ENCODE data around the gene SLC26A8.
"Not testable (repeated sequence)": the region's sequence is repeated elsewhere in the genome, so short reads cannot be mapped to it uniquely, and the experiment has no call there.

The SLC26A8 gene

DNA sequence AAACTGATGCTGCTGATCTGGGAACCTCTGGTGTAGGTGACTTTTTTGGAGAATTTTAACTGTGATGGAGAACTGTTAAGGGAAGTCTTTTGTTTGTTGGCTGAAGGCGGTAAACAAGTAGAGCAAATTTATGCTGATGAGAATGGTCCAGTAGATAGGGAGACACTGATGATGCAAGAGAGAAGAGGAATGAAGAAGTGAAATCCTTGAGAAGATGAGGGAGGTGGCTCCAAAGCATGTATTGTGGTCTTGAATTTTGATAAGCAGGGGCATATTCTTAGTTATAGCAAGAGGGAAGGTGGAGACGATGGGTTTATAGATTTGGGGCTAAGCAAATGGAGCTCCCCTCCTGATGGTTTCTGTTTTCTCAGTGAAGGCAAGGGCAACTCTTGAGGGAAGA is 25.1 kb upstream of the SLC26A8 start:
- DNase-seq, result no peak

- DNase-seq, result no peak
These were observed 18.3 kb upstream of the SLC26A8 start for GRCh38 chr6:36042618-36043260.

DNA sequence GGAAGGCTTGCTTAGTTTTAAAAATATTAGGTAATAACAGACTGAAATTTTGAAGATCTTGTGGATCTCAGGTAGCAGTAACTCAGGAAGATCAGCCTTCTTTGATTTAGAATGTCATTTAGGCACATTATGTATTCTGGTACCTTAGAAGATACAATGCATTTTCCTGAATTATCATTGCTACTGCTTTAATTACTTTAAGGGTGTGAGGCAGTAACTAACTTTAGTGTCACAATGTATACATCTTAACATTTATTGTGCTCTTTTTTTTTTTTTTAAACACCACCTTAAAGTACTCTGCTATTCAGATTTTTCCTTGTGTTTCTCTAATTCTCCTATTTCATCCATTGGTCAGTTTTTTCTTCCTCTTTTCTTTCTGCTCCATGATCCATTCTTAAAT is 16.5 kb upstream of the SLC26A8 start:
- no peak for DNase-seq

GRCh38 chr6:36039112-36039511 is 14.7 kb upstream of the SLC26A8 start:
- DNase-seq, result no peak

GRCh38 chr6:36038120-36038876 is 13.9 kb upstream of the SLC26A8 start:
- DNase-seq, result peak; percentile 40

GRCh38 chr6:36035225-36035624 is 10.8 kb upstream of the SLC26A8 start:
- no peak for DNase-seq

- no peak for DNase-seq
These were observed 10.0 kb upstream of the SLC26A8 start for GRCh38 chr6:36034441-36034840.

DNA sequence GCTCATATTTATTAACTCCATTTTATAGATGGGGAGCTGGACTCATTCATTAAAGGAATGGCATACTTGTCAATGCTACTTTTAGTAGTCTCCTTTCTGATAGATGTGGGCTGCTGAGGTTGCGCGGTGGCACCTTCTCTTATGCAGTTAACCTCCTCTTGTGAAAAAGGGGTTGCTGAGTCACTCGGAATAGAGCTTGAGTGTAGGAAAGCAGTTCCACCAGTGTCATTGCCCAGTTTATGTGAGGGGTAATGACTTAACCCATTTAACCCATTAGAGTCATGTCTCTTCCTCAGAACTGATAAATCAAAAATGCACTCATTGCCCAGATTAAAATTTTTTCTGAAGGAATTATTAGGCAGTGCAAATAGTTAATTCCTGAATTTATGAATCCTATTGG is 9.5 kb upstream of the SLC26A8 start:
- no peak for DNase-seq

DNA sequence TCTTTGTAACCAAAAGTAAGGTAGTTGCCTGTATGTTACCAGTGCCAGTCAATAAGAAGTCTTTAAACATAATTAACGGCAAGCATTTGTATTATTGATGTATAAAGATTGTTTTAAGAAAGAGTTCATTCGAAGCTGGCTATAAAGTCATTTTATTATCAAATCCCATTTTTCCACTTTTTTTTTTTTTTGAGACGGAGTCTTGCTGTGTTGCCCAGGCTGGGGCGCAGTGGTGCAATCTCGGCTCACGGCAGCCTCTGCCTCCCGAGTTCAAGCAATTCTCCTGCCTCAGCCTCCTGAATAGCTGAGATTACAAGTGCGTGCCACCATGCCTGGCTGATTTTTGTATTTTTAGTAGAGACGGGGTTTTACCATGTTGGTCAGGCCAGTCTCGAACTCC is 8.7 kb upstream of the SLC26A8 start:
- DNase-seq, result not testable (repeated sequence)

- DNase-seq, result no peak
These were observed 7.8 kb upstream of the SLC26A8 start for GRCh38 chr6:36032261-36032660.

- DNase-seq, result no peak
These were observed 5.0 kb upstream of the SLC26A8 start for GRCh38 chr6:36029464-36029863.

GRCh38 chr6:36028877-36029324 is 4.5 kb upstream of the SLC26A8 start:
- DNase-seq, result peak; percentile 64

DNA sequence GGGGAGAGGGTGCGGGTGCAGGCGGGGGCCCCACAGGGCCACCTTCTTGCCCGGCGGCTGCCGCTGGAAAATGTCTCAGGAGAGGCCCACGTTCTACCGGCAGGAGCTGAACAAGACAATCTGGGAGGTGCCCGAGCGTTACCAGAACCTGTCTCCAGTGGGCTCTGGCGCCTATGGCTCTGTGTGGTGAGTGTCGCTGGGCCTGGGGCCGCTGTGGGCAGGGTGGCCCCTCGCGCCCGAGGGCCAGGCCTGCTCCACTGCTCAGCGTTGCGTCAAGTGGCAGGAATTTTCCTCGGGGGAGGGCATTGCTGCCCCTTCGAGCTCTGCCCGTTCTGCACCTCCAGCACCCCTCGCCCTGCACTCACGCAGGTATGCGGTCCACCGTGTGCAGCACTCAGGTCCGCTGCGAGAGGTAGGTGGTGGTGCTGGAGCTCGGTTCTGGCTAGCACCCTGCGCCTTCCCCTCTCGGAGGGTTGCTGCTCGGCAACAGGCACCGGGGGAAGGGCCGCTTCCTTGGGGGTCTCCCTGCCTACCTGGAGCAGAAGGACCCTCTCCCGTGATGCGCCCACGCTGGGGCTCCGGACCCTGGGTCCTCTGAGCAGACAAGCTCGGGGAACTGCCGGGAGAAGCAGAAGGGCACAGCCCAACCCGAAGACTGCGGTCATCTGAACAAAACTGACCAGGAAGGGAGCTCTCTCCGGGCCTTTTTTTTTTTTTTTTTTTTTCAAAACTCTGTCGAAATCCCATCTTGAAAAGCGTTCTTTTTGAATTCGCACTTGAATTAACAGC is 3.8 kb upstream of the SLC26A8 start:
- peak; percentile 43 for DNase-seq

DNA sequence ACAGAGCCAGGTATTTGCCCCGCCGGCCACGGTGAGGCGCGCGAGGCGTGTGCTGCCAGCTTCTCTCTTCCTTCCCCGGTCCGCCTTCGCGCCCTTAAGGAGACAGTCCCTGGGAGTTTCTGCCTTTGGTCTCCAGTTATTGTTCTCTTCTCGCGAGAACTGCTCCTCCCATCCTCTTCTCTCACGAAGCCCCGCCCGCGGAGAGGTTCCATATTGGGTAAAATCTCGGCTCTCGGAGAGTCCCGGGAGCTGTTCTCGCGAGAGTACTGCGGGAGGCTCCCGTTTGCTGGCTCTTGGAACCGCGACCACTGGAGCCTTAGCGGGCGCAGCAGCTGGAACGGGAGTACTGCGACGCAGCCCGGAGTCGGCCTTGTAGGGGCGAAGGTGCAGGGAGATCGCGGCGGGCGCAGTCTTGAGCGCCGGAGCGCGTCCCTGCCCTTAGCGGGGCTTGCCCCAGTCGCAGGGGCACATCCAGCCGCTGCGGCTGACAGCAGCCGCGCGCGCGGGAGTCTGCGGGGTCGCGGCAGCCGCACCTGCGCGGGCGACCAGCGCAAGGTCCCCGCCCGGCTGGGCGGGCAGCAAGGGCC is 3.2 kb upstream of the SLC26A8 start, which contains the start of gene MAPK14:
Gene MAPK14 (plus strand): TSS at position 308 of the 587 bp plus-strand sequence. CDS start 350 bp downstream, outside the sequence.
- peak; percentile 99 for DNase-seq

DNA sequence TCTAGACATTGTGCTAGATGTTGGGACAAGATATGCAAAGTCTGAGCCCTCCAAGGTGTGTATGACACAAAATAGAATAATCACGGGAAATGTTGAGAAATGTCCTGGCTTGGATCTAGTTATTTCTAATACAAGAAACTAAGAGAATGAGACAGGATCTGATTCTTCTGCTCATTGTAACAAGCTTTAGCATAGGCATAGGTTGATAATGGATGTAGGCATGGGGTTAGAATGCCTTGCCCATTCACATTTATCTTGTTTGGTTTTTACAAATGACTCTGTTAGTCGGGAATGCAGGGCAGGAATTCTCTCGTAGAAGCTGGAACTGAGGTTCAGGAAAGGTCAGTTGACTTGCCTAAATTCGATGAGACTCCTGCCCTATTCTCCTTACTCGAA is 1.5 kb upstream of the SLC26A8 start:
- no peak for DNase-seq

DNA sequence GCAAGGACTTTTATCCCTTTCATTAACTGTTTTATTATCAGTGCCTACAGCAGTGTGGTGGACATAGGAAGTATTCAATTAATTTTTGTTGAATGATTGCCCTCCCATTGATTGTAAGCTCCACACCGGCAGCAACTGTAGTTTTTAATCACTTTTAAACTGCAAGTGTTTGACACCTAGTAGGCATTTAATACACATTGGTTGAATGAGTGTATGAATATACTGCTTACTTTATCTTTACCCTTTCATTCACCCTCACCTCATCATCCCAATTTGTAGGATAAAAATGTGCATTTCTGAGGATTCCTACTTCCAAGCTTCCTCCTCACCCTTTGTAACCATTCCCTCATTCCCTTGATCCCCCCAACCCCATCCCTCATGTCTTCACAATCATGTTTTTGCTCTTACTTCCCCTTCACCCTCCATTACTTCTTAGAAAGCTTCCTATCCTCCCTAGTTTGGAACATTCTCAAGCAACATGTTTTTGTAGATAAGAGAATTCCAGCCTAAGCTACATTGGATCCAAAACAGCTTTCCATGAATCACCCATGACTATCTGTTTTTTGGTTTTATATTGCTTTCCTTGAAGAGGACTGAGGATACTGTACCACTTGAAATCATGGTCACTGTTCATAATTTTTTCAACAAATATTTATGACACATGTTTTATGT is 955 bp upstream of the SLC26A8 start:
- DNase-seq, result no peak

GRCh38 chr6:36020154-36020553 is 4.3 kb downstream of the SLC26A8 start:
- no peak for DNase-seq

- DNase-seq, result no peak
These were observed 5.3 kb downstream of the SLC26A8 start for GRCh38 chr6:36019167-36019566.

DNA sequence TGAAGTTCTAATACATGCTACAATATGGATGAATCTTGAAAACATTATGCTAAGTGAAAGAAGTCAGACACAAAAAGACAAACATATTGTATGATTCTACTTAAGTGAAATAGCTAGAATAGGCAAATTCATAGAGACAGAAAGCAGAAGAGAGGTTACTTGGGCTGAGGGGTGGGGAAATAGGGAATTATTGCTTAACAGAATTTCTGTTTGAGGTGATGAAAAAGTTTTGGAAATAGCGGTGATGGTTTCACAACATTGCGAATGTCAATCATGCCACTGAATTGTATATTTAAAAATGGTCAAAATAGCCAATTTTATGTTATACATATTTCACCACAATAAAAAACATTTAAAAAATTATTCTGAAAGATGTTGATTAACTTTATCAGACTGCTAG is 6.1 kb downstream of the SLC26A8 start:
- no peak for DNase-seq

DNA sequence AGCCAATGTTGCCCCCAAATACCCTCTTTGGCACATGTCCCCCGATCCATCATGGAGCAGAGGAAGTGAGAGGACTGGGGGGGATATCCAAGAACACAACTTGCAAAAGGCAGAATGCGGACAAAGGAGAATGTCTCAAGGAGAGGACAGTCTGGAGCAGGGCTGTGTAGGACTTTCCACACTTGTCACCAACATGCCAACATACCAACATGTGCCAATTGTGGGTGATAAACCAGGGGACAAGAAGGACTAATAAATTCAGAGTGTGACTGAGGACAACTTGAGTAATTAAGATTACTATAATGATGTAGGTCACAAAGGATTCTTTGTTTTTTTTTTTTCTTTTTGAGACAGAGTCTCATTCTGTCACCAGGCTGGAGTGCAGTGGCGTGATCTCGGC is 8.8 kb downstream of the SLC26A8 start:
- no peak for DNase-seq

DNA sequence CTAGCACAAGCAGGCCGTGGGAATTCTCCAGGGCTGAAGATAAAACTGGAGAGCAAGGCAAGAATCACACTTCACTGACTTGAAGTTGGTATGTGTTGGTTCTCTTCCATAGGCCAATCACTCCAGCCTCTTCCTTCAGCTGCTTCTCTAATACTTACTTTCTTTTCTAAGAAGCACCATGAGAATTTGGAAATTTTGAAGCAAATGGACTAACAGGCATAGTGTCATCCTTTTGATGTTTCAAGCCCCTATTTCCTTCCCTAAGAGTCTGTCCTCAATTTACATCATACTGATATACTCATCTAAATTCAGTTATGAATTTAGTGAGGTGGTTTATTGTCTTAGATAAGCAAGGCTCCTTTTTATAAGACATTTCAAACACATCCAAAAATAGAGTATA is 24.0 kb downstream of the SLC26A8 start:
- no peak for DNase-seq

- no peak for DNase-seq
These were observed 31.3 kb downstream of the SLC26A8 start for GRCh38 chr6:35993150-35993549.

GRCh38 chr6:35988047-35988446 is 36.4 kb downstream of the SLC26A8 start:
- DNase-seq, result not testable (repeated sequence)
